Mesendoderm (in vitro differentiated cells): ENCODE measurements around the gene DMRTA2.

Experiments used
- DNase-seq: peaks from one replicate; pipeline ENCODE4 v3.0.0; 2013
- H2AK5ac ChIP-seq: 2 replicates; pipeline ENCODE4 v1.6.1; 2013; ENCODE audit warnings: low read length, inconsistent platforms
- H2BK120ac ChIP-seq: 2 replicates; pipeline ENCODE4 v1.6.1; 2013; ENCODE audit warnings: low read depth, mild to moderate bottlenecking, low read length, moderate library complexity, mixed read lengths
- H2BK15ac ChIP-seq: replicated peaks from 2 replicates; pipeline ENCODE4 v1.6.1; 2013; ENCODE audit warnings: low read depth, mild to moderate bottlenecking, moderate library complexity
- H2BK5ac ChIP-seq: 2 replicates; pipeline ENCODE4 v1.6.1; 2013; ENCODE audit warnings: low read length, inconsistent platforms
- H3K18ac ChIP-seq: 2 replicates; pipeline ENCODE4 v1.6.1; 2013; ENCODE audit warnings: mild to moderate bottlenecking, low read length, mixed read lengths
- H3K23ac ChIP-seq: one replicate; pipeline ENCODE4 v1.6.1; 2013; ENCODE audit warnings: low read length
- H3K27ac ChIP-seq: 2 replicates; pipeline ENCODE4 v1.5.1; 2013; ENCODE audit warnings: low read depth, mild to moderate bottlenecking, inconsistent platforms, low read length, moderate library complexity
- H3K27me3 ChIP-seq: 2 replicates; pipeline ENCODE4 v1.6.1; 2013; ENCODE audit warnings: low read length, control low read depth, mild to moderate bottlenecking, inconsistent platforms; ENCODE audit not compliant: insufficient read depth, poor library complexity
- H3K36me3 ChIP-seq: 2 replicates; pipeline ENCODE4 v1.6.1; 2013; ENCODE audit warnings: low read length, inconsistent platforms; ENCODE audit not compliant: control insufficient read depth, insufficient read depth
- H3K4ac ChIP-seq: one replicate; pipeline ENCODE4 v1.6.1; 2013; ENCODE audit warnings: low read depth, mild to moderate bottlenecking, low read length, moderate library complexity
- H3K4me1 ChIP-seq: 2 replicates; pipeline ENCODE4 v1.6.1; 2013; ENCODE audit warnings: low read depth, low read length, inconsistent platforms; ENCODE audit not compliant: control insufficient read depth
- H3K4me2 ChIP-seq: 2 replicates; pipeline ENCODE4 v1.6.1; 2013; ENCODE audit warnings: low read length
- H3K4me3 ChIP-seq: 2 replicates; pipeline ENCODE4 v1.5.1; 2013; ENCODE audit warnings: mild to moderate bottlenecking, low read length
- H3K56ac ChIP-seq: one replicate; pipeline ENCODE4 v1.6.1; 2013; ENCODE audit warnings: low read length
- H3K79me1 ChIP-seq: 2 replicates; pipeline ENCODE4 v1.6.1; 2013; ENCODE audit warnings: low read length, inconsistent platforms
- H3K79me2 ChIP-seq: 2 replicates; pipeline ENCODE4 v1.6.1; 2013; ENCODE audit warnings: mild to moderate bottlenecking, low read length; ENCODE audit not compliant: control insufficient read depth, insufficient read depth
- H3K9ac ChIP-seq: 2 replicates; pipeline ENCODE4 v1.6.1; 2013; ENCODE audit warnings: low read length, inconsistent platforms
- H4K5ac ChIP-seq: one replicate; pipeline ENCODE4 v1.6.1; 2013; ENCODE audit warnings: low read length
- H4K8ac ChIP-seq: one replicate; pipeline ENCODE4 v1.6.1; 2013; ENCODE audit warnings: low read depth, mild to moderate bottlenecking, control low read depth, low read length, moderate library complexity
- WGBS: extraction: QIAGEN DNeasy Blood & Tissue Kit; methylation state at CpG from one replicate; pipeline ENCODE4 v1.1.7; 2013; ENCODE audit warnings: low lambda C conversion rate, missing lambda C conversion rate; ENCODE audit not compliant: insufficient coverage; ENCODE audit errors: extremely low coverage; 5-methylcytosine and 5-hydroxymethylcytosine counted together

The DMRTA2 gene

GRCh38 chr1:50368179-50369007 lies 54.9 kb downstream of the DMRTA2 start:
- H3K4me1 ChIP-seq = no peaks in the 10 kb centered on the region
- no peak overlapping the region for H4K8ac ChIP-seq
- no peak overlapping the region for H2BK120ac ChIP-seq
- H3K27me3 ChIP-seq = peaks cover 2% of the 10 kb centered on the region
- no peak overlapping the region for H3K4ac ChIP-seq
- H2AK5ac ChIP-seq = no peak overlapping the region
- no peak overlapping the region for H3K56ac ChIP-seq
- peak; percentile 53 for DNase-seq
- H3K79me1 ChIP-seq = no peaks in the 10 kb centered on the region
- H4K5ac ChIP-seq = no peak overlapping the region
- no peak overlapping the region for H3K4me2 ChIP-seq
- no peaks in the 10 kb centered on the region for H3K79me2 ChIP-seq
- no peak overlapping the region for H2BK5ac ChIP-seq
- no peaks in the 10 kb centered on the region for H3K36me3 ChIP-seq
- no peak overlapping the region for H3K18ac ChIP-seq
- no peak overlapping the region for H3K9ac ChIP-seq
- WGBS = no CpG with 5 or more reads among the region's 31 CpGs
- H3K4me3 ChIP-seq = no peak overlapping the region
- H3K27ac ChIP-seq = no peak overlapping the region
- no peak overlapping the region for H3K23ac ChIP-seq
- H2BK15ac ChIP-seq = no peak overlapping the region
